Activated CD4-positive, alpha-beta T cell treated with anti-CD3 and anti-CD28 coated beads, Interleukin-2, amount 50 U/mL, for 48 hours (primary cell): ENCODE results near the gene CPPED1.

ENCODE experiments used
- DNase-seq, 2 experiments: peaks; one replicate each; pipeline ENCODE4 v3.0.0-alpha.2; 2020

CPPED1 gene

GRCh38 chr16:12764813-12765488, 38.7 kb downstream of the CPPED1 start:
- DNase-seq: no peak

- DNase-seq: no peak
These were observed 40.2 kb downstream of the CPPED1 start for GRCh38 chr16:12763517-12763916.

DNA sequence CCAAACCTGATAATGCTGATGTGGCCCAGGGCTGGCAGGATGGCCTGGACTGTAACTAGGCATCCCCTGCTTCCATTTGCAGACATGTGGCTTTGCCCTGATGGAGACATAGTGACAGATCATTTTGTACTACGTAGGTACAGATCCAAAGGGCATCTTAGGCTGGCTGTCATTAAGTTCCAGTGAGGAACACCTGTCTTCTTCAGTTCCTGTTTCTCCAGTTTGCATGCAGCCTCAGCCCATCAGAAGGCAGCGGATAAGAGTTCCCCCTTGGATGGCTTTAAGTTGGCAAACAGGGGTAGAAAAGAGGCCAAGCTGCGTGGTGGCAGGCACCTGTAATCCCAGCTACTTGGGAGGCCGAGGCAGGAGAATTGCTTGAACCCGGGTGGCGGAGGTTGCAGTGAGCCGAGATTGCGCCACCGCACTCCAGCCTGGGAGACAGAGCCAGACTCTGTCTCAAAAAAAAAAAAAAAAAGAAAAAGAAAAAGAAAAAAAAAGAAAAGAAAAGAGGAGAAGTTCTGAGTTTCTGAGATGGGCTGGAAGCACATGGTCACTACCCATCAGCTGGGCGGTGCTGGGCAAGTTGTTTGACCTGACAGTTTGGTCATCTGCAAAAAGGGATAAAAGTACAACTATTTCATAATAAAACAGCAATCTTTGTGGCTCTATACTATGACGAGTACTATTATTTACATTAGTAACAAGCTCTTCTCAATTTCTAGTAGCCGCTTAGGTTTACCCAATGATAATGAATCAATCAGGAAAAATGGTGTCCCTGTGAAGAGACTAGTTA, 42.7 kb downstream of the CPPED1 start:
- no peak for DNase-seq

DNA sequence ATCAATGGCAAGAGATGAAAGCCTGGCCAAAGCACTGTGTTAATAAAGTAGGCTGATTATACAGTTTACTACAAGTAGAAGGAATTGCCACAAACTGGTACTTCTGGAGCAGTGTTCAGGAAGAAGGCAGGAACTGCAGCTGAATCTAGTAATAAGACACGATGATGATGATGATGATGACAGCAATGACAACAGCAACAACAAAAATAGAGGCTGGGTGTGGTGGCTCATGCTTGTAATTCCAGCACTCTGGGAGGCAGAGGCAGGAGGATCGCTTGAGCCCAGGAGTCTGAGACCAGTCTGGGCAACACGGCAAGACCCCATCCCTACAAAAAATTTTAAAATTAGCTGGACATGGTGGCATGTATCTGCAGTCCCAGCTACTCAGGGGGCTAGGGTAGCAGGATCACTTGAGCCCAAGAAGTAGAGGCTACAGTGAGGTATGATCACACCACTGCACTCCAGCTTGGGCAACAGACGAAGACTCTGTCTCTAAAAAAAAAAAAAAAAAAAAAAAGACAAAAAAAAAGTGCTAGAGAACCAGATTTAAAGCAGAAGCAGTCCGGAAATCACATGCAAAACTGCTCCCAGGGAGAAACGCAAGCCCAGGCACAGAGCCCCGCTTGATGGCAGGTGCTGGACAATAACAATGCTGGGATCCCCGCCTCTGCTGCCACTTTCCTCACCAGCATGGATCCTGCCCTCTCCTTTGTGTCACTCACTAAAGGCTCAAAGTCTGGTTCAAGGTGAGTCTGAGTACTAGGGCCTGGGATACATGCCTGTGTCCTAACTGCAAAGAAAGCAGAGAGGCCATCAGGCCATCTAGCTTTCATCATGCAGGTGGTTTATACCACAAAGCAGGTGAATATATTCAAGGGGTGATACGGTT, 44.8 kb downstream of the CPPED1 start:
- DNase-seq: no peak

- DNase-seq: no peak
These were observed 45.5 kb downstream of the CPPED1 start for GRCh38 chr16:12758031-12758669.

DNA sequence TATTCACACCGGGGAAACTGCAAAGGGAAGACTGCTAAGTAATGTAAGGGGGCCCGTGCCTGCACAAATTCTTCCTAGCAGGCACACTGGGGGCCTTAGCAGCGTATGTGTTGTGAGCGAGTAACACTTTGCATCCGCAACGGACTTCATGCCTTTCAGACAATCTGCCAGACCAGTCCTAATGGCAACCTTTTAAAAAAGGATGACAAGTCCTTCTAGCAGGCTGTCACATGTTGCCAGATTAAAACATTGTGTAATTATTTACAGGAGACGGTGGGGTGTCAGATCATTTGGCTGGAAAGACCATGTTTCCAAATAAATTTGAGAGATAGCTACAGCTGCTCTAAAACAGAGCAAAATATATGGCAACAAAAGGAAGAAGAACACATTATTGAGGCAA, 46.1 kb downstream of the CPPED1 start:
- DNase-seq: no peak

GRCh38 chr16:12754824-12755543, 48.7 kb downstream of the CPPED1 start:
- no peak for DNase-seq

GRCh38 chr16:12753203-12754023, 50.3 kb downstream of the CPPED1 start:
- no peak for DNase-seq

GRCh38 chr16:12752159-12752558, 51.5 kb downstream of the CPPED1 start:
- DNase-seq: no peak

DNA sequence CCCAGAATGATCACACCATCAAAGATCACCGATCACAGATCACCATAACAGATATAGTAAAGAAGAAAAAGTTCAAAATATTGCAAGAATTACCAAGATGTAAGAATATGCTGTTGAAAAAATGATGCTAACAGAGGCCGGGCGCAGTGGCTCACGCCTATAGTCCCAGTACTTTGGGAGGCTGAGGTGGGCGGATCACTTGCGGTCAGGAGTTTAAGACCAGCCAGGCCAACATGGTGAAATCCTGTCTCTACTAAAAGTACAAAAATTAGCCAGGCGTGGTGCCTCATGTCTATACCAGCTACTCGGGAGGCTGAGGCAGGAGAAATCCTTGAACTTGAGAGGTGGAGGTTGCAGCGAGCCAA, 53.2 kb downstream of the CPPED1 start:
- DNase-seq: peak; percentile 13 to 32

- no peak for DNase-seq
These were observed 54.6 kb downstream of the CPPED1 start for GRCh38 chr16:12749076-12749475.

- DNase-seq: no peak
These were observed 55.9 kb downstream of the CPPED1 start for GRCh38 chr16:12747827-12748226.

DNA sequence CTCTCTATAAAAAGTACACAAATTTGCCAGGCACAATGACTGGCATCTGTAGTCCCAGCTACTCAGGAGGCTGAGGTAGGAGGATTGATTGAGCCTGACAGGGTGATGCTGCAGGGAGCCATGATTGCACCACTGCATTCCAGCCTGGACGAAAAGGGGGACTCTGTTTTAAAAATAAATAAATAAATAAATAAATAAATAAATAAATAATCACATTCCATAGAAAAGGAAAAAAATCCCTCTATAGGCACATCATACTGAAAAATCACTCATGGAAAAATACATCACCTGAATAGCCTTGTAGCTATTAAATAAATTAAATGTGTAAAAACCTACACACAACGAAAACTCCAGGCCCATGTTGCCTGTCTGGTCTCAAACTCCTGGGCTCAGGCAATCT, 56.4 kb downstream of the CPPED1 start:
- DNase-seq: no peak

DNA sequence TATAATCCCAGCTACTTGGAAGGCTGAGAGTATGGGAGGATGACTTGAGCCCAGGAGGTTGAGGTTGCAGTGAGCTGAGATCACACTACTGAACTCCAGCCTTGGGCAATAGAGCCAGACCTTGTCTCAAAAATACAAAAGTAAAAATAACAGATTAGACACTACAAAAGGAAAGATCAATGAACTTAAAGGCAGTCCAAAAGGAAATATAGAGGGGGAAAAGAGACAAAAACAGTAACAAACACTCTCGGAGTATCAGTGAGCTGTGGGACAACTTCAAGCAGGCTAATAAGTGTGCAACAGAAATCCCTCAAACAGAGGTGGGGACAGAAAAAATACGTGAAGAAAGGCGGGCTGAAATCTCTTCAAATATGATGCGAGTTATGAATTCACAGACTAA, 58.8 kb downstream of the CPPED1 start:
- no peak for DNase-seq

DNA sequence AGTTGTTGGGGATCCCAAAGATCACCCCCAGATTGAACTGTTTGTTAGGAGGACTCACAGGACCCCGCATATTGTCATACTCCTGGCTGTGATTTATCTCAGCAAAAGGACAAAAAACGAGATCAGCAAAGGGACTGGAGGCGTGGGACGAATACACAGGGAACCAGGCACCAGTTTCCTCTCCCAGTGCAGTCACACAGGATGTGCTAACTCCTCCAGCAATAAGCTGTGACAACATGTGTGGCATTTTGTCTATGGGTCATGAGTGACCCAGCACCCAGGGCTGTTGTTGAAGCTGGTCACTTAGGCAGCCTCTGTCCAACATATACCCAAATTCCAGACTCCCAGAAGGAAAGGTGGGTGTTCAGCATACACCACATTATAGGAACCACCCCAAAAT, 60.9 kb downstream of the CPPED1 start:
- no peak for DNase-seq

- DNase-seq: no peak
These were observed 62.6 kb downstream of the CPPED1 start for GRCh38 chr16:12740986-12741610.

DNA sequence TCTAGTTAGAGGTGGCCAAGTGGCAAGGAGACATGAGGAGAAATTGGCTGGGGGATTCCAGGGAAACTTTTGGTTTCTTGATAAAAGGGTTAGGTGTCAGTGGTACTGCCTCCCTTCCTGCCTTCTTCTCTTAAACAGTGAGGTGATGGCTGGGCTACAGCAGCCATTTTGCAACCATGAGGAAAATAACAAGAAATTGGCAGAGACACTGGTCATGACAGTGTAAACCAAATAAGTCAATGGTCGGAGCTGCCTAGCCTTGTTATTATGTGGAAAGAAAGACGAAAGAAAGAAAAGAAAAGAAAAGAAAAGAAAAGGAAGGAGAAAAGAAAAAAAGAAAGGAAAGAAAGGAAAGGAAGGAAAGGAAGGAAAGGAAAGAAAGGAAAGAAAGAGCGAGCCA, 63.9 kb downstream of the CPPED1 start:
- DNase-seq: no peak

- no peak for DNase-seq
These were observed 66.1 kb downstream of the CPPED1 start for GRCh38 chr16:12737563-12737962.

- no peak for DNase-seq
These were observed 67.9 kb downstream of the CPPED1 start for GRCh38 chr16:12735805-12736204.

DNA sequence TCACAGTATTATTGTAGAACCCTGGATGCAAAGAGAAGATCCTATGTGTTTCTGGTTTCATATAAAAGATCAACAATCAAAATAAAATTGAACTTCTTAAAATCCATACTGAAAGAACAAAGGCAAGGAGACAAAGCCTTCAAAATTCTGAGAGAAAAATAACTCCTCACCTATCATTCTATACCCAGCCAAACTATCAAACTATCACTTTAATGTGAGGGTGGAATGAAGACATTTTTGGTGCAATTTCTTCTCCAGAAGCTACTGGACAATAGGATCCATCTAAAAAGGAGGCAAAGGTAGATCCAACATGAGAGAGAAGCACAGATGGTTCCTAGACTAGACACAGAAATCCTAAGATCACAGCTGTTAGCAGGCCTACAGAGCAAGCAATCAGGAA, 71.1 kb downstream of the CPPED1 start:
- no peak for DNase-seq

DNA sequence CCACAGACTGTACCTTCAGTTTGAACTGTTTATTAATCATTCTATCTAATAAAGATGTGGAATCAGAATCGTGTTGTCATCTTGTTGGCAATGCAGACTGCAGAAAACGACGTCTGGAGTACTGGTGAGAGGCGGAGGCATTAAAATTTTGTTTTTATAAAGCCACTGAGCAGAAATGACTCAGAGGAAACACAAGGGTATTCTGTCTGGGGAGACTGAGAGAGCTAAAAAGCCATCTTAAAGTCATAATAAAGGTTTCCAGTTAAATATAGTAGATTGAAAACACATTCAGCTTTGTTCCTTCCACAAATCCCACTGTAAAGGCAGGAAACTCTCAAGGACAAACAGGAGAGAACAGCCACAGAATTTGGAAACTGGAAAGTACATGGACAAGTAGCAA, 74.2 kb downstream of the CPPED1 start:
- no peak for DNase-seq
